HG03064 (cell line): Measurements from ENCODE around the gene TBC1D10A.
A peak's percentile ranks its signal among the peaks of the same experiment; 100 is the strongest.

ENCODE experiments used
- ATAC-seq: cut with Tn5 transposase; IDR thresholded peaks from one replicate; pipeline ENCODE4 v1.9.1; 2021; ENCODE audit warnings: low read depth; ENCODE audit not compliant: unreplicated experiment

The TBC1D10A gene

DNA sequence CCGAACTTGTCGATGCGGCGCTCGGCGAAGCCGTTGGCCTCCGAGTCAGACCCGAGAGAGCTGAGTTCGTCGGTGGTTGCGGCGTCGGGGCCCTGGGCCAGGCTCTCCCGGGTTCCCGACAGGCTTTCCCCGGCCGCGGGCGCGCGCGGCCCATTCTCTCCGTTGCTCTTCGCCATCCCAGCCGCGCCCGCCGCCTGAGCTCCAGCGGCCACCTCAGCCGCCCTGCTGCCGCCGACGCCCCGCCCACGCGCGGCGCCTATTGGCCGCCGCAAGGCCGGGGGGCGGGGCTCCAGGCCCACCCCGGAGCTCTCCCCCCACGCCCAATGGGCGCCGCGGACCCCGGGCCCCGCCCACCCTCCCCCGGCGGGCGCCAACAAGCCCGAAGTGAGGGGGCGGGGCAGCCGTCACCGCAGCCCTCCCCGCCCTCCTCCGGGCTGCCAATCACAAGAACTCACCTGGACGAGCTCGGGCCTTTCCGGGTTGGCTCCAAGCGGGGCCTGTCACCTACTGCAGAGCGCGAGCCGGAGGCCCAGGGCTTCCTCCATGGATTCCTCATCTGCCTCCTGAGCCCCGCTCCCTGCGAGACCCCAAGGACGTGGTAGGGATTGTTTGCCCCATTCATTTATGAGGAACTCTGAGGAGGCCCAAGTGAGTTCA lies at the start of gene TBC1D10A:
Gene TBC1D10A (minus strand): TSS at position 236 of the 657 bp plus-strand sequence. CDS start 60 bp downstream, at position 176.
- ATAC-seq: peak; percentile 75

- ATAC-seq: no peak
Measured at GRCh38 chr22:30375312-30375849, 48.6 kb upstream of the TBC1D10A start.

DNA sequence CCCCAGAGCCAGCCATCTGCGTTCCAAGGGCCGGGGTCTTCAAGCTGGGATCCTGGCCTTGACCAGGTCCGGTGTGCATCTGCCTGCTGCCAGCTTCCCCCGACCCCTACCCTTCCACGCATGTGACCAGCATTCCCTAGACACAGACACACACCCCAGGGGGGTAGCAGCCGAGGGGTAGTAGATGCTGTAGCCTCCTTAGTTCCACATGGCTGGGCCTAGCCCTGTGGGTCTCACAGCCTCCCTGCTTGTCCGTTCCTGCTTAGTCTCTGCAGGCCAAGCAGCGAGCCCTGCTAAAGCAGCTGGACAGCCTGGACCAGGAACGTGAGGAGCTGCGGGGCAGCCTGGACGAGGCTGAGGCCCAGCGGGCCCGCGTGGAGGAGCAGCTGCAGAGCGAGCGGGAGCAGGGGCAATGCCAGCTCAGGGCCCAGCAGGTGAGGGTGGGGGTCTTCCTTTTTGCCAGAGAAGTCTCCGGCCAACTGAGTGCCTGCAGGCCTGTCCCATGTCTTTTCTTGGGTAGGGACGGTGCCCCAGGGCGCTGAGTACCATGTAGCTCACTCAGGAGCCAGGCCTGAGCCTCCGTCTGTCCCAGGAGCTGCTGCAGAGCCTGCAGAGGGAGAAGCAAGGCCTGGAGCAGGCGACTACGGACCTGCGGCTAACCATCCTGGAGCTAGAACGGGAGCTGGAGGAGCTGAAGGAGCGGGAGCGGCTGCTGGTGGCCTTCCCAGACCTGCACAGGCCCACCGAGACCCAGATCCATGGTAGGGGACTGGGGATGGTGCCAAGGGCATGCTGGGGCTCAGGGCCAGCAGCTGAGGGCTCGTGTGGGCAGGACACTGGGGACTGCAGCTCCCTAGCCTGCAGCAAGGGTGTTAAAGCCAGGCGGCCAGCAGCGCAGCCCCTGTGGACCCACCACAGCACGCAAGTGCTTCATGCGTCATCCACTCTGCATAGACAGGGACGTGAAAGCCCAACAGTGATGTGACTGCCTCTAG lies 46.9 kb upstream of the TBC1D10A start:
- no peak for ATAC-seq

DNA sequence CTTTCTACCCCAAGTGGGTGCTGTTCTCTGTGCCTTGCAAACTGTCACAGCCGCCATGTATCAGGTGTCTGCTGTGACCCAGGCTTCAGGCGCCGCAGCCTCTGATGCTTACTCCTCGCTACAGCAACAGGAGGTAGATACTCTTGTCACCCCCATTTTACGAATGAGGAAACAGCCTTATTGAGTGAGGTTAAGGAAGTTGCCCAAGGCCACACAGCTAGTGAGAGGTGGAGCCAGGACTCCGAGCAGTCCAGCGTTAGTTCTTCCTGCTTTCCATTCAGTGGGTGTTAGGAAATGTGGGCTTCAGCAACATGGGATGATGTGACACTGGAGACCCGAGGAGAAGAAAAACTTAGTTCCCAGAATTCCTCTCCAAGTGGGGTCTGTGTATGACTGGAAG lies 46.2 kb upstream of the TBC1D10A start:
- no peak for ATAC-seq

DNA sequence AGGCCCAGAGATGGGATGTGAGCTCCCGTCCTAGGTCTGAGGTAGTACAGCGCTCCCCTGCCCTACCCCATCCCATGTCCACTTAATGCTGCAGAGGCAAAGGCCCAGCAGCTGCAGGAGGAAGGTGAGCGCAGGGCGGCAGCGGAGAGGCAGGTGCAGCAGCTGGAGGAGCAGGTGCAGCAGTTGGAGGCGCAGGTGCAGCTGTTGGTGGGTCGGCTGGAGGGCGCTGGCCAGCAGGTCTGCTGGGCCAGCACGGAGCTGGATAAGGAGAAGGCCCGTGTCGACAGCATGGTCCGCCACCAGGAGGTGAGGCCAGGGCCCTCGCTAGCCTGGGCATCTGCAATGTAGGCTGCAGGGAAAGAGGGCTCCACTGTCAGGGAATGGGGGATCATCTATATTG lies 45.2 kb upstream of the TBC1D10A start:
- ATAC-seq: no peak

DNA sequence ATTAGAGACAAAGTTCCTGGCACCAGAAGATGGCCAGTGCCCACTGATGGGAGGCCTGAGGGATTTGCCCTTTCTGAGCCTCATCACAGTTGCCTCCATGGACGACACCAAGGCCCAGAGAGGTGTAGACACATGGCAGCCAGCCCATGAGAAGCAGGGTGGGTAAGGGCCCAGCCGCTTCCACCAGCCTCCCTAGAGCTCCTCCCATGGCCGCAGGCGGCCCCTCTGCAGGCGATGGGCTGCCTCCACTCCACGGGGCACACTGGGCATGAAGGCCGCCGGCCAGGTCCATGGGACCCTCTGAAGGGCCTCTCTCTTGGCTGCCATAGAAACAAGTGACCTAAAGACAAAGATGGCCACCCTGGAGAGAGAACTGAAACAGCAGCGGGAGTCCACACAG lies 44.6 kb upstream of the TBC1D10A start:
- ATAC-seq: no peak

DNA sequence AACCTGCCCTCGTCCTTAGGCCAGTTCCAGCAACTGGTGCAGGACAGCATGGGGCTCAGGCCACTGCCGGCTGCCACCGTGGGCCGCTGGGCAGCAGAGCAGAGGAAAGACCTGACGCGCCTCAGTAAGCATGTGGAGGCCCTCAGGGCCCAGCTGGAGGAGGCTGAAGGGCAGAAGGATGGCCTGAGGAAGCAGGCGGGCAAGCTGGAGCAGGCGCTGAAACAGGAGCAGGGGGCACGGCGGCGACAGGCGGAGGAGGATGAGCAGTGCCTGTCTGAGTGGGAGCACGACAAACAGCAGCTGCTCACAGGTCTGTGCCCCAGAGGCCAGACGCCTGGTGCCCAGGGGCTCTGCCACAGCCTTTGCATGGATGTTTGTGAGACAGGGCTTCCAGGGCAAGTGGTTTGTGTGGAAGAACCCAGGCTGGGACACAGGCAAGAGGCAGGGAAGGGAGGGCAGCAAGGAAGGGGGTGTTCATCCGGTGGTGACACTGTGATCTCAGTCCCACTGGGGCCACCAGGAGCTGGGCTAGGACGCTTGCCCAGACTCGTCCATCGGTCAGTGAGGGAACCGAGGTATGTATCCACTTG lies 44.0 kb upstream of the TBC1D10A start:
- no peak for ATAC-seq

GRCh38 chr22:30368420-30368819 lies 41.7 kb upstream of the TBC1D10A start:
- no peak for ATAC-seq

- ATAC-seq: no peak
Measured at GRCh38 chr22:30365891-30366290, 39.1 kb upstream of the TBC1D10A start.

DNA sequence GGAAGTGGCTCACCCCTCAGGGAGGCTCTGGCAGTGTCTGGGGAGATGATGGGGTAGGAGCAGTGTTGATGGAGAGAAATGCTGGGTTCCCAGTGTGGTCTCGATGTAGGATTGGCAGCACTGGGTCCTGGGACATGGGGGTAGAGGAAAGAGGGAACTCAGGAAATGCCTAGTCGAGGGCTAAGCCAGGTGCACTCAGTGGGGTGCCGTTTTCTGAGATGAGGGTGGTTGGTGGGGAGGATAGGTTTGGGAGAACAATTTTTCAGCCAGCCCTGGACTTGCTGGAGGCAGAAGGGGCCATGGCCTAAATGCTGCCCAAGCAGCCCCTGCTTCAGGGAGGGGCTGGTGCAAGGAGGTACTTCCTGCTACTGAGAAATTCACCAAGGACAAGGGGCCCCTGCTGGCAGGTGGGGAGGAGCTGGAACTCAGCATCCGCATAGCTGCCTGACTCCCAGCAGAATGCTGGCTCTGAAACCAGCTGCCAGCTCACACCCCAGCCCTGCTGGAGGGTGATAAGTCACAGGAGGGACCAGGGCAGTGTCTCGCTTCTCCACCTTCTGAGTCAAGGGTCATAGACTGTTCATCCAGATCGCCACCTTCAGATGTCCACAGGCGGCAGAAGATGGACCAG lies 36.0 kb upstream of the TBC1D10A start:
- ATAC-seq: no peak

DNA sequence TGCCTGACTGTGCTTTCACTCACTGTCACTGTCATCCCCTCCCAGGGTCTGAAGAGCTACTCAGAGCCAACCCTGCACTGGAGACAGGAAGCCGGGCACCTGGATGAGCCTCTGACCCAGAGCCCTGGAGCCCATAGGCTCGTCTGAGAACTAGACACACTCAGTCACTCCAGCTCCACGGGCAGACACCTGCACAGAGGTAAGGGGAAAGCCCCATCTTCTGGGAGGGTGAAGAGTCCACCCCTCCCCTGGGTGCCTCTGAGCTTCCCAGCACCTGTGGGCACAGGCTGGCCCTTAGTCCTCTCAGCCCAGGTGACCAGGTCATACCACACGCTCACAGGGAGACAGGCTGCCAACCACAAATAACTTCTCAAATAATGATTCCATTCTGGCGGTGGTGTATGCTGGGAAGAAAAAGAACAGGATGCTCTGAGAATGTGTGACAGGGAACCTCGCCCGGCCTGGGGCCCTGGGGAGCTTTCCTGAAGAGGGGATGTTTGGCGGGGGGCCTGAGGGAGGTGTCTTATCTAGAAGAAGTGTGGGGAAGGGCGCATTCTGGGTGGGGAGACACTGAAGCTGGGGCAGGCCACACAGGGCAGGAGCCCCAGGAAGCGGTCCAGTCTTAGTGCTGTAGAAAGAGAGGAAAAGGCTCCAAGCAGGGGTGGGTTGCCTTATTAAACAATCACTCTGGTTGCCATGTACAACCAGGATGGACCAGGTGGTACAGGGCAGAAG lies 35.3 kb upstream of the TBC1D10A start:
- ATAC-seq: no peak

DNA sequence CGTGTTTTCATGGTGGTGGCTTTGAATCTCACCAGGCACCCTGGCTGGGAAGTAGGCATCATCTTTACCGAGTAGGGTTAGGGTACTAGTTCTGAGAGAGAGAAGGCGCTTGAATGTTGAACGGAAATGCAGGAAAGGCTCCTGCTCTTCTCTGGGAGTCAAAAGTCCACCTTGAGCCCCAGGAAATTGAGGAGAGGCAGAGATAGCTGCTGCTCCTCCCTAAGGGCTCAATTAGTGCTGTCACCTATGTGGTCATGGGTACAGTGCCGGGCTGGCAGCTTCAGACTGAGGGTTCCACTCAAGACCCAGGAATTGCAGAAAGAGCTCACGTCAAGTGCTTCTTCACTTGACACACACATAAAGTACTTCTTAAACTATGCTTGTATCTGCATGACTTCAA lies 31.8 kb upstream of the TBC1D10A start:
- no peak for ATAC-seq

GRCh38 chr22:30357650-30358215 lies 31.0 kb upstream of the TBC1D10A start:
- no peak for ATAC-seq

- ATAC-seq: no peak
Measured at GRCh38 chr22:30357236-30357570, 30.5 kb upstream of the TBC1D10A start.

GRCh38 chr22:30356449-30357235 lies 29.9 kb upstream of the TBC1D10A start, which contains the start of the genes CCDC157 and SF3A1:
CCDC157 (plus strand) TSS chr22:30357007; CDS start chr22:30366001, 8,994 bp downstream.
SF3A1 (minus strand) TSS chr22:30356894; CDS start chr22:30356792, 102 bp downstream.
- peak; percentile 83 for ATAC-seq

DNA sequence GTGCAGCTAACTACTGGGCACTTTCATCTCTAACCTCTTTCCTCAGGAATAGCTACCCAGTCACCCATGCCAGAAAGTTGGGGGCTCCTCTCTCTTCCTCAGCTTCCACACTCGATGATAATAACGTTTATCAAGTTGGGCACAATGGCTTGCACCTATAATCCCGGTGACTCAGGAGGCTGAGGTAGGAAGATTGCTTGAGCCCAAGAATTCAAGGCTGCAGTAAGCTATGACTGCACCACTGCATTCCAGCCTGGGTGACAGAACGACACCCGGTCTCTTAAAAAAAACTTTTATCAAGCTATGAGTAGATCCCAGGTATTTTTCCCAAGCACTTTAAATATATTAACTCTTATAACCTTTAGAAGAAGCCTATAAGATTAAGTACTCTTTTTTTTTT lies 27.9 kb upstream of the TBC1D10A start:
- ATAC-seq: no peak

DNA sequence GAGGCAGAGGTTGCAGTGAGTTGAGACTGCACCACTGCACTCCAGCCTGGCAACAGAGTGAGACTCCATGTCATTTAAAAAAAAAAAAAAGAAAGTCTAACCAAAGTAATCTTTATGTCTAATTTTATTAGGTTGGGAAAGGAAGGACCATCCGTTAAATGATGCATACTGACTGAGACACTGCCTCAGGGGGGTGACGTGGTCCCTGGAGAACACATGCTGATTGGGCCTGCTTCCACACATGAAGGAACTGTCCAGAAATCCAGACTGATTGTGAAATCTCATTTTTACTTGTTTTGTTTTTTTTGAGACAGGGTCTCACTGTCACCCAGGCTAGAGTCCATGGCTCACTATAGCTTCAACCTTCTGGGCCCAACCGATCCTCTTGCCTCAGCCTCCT lies 24.5 kb upstream of the TBC1D10A start:
- ATAC-seq: no peak

- no peak for ATAC-seq
Measured at GRCh38 chr22:30348809-30349208, 22.1 kb upstream of the TBC1D10A start.

- ATAC-seq: no peak
Measured at GRCh38 chr22:30348404-30348803, 21.7 kb upstream of the TBC1D10A start.
